GM12872 (cell line): ENCODE measurements around the gene SASH3.

ENCODE experiments used
- TF ChIP-seq, protein P1 (sequence below): IDR thresholded peaks from 3 replicates; pipeline ENCODE4 v1.5.1; 2011; ENCODE audit warnings: low read depth, mild to moderate bottlenecking, low read length, moderate library complexity; ENCODE audit not compliant: insufficient read depth

SASH3 gene

DNA sequence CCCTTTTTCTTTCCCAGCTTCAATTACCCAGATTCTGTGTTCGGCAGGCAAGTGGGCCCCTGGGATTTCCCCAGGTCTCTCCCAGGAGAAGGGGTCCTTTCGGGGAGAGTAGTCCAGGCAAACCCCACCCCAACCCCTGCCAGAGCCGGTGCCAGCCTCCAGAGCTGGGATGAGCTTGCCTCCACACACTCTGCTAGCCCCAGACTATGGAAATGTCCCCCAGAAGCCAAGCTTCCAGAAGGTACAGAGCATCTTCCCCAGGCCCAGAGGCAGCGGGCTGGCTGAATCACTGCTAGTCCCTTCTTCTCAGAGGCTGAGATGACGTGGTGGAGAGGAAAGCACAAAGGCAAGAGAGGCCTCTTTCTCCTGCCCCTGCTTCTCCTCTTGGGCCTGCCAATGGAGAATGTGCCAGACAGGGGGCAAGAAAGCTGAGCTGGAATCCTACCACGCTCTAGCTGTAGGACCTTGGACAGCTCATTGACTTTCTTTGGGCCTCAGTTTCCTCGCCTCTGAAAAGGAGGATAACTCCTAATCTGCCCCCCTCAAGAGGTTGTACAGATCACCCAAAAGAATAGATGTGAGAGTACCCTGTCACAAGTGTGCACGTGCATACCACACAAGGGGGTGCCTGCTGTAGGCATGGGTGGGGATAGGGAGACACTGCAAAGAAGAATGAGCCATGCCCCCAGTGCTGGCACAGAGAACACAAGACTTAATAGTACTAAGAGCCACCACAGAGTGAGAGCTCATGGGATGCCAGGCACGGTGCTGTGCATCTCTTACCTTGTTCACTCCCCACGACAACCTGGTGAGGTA, 2.1 kb downstream of the SASH3 start:
- TF ChIP-seq, protein P1, sequence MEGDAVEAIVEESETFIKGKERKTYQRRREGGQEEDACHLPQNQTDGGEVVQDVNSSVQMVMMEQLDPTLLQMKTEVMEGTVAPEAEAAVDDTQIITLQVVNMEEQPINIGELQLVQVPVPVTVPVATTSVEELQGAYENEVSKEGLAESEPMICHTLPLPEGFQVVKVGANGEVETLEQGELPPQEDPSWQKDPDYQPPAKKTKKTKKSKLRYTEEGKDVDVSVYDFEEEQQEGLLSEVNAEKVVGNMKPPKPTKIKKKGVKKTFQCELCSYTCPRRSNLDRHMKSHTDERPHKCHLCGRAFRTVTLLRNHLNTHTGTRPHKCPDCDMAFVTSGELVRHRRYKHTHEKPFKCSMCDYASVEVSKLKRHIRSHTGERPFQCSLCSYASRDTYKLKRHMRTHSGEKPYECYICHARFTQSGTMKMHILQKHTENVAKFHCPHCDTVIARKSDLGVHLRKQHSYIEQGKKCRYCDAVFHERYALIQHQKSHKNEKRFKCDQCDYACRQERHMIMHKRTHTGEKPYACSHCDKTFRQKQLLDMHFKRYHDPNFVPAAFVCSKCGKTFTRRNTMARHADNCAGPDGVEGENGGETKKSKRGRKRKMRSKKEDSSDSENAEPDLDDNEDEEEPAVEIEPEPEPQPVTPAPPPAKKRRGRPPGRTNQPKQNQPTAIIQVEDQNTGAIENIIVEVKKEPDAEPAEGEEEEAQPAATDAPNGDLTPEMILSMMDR, result no peak

DNA sequence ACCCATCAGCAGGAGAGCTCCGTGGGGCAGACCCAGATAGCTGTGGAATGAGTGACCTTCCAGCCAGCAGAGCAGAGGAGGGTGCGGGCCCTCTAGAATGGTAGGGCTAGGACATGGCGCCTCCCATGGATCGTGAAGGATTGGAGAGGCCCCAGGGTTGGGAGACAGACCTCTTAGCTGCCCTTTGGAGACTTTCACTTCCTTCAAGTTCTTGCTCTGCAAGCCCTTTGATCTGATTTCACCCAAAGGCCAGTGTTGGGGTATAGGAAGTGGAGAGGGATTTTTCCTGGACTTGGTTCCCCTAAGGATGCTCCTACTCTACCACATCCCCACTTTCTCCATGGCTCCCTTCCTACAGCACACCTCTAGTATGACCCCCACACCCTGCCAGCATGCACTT, 3.0 kb downstream of the SASH3 start:
- TF ChIP-seq, protein P1, result no peak

DNA sequence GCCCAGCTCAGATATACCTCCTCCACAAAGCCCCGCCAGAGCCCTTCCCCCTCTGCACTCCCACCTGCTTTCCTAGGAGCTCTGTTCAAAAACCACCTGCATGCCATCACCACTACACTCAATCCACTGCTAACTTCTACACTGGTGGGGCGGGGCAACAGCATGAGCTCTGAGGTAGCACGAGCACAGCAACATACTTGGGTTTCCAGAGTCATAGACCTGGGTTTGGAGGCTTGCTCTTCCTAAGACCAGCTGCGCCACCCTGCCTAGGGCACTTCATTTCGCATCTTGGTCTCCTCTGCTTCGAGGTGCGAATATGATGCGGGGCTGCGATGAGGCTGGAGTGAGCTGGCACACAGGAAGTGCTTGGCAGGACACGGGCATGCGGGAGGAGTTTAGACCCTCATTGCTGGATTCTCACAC, 3.6 kb downstream of the SASH3 start:
- TF ChIP-seq, protein P1, result no peak

DNA sequence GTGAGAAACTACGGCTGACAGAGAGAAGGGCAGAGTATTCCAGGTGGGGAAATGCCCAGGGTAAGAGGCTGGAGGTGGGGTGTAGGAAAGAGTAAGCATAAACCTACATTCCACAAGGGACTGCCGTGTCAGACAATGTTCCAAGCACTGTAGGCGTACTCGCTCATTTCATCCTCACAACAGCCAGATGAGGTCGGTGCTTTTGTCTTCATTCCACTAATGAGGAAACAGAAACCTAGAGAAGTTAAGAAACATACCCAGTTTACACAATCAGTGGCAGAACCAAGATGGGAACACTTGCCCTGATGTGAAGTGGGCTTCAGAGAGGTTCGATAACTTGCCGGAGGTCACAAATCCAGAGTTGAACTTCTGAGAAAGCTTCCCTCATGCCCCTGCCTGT, 4.6 kb downstream of the SASH3 start:
- TF ChIP-seq, protein P1, result no peak

DNA sequence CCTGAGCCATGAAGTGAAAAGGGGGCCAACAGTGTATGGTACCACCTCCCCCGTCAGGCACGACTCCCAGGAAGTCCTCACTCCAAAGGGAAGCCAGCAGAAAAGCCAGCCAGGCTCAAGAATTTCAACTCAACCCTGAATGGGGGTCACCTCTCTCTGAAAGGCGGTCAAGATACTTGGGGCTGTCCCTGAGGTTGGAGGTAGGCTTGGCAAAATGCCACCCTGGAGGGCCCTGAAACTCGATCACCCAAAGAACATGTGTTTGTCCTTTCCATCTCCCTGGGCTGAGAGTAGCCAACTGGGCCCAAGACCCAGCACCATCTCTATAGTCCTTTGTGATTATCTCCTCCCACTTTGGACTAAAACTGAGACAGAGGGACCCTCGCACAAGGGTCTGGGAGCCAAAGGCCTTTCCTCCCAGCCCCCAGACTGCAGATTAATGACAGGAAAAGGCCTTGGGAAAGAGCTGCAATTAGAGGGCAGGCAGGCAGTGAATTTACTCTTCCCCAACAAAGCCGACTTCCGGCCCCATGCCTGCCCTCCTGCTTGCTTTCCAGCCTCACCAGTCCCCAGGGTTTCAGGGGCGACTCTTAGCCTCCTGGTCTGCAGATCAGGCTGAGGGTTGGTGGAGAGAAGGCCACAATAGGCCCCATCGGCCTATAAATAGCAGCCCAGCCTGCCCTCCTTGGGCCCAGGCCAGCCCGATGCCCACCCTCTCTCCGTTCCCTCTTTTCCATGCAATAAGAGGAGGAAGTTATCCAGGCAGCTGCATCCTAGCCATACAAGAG, 5.6 kb downstream of the SASH3 start:
- TF ChIP-seq, protein P1, result no peak

DNA sequence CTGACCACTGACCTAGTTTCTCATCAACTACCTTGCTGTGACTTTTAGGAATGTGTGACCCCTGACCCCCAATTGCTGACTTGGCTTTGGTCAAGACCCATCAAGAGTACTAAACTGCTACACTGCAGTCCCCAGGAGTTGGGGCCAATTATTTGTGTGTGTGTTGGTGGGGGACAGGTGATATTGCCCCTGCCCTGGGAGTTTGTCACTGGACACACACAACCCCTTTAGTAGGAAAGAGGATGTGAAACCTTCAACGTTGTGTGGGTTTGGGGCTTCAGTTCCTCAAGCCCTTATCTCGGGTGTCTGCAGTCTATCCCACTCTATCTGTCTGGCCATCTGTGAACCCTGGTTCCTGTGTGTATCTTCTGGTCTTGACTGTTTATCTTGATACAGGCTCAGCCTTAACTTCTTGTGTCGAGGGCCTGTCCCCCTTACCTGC, 6.5 kb downstream of the SASH3 start:
- TF ChIP-seq, protein P1, result no peak

DNA sequence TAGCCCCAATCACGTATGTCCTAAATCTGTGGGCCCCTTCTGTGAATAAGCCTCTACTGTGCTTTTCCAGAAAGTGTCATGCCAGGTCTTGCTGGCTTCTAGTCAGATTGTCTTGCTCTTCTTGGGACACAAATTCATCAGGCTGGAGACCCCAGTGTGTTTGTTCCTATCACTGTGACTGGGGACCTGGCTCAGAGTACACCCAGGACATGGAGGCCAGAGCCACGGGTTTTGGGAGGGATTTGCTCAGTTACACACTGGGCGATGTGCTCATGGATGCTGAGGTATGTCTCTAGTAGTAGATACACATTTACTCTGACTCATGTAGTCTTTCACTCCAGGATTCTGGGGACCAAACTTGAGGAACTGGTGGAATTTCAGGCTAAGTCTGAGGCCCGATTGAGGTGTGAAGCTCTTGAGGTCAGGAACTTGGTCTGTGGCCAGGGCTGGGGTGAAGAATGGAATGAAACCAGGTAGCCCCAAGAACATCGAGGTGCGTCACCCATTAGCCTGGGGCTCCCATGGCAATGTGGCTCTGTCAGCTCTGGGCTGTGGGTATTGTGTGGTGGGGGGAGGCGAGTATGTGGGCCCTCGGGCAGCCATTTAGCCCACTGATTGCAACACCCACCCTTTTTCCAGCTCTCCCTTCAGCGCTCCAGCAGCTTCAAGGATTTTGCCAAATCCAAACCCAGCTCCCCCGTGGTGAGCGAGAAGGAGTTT, 7.7 kb downstream of the SASH3 start:
- TF ChIP-seq, protein P1, result no peak
